Measurements from ENCODE around the gene ZFYVE27. TPM values are rescaled to one million over a fixed set of nuclear protein-coding genes. Genes with fewer than 3 reads are reported as not detected.

ZFYVE27 gene
- total RNA-seq, 1 experiment from 2014 or later = 41.6 TPM

DNA sequence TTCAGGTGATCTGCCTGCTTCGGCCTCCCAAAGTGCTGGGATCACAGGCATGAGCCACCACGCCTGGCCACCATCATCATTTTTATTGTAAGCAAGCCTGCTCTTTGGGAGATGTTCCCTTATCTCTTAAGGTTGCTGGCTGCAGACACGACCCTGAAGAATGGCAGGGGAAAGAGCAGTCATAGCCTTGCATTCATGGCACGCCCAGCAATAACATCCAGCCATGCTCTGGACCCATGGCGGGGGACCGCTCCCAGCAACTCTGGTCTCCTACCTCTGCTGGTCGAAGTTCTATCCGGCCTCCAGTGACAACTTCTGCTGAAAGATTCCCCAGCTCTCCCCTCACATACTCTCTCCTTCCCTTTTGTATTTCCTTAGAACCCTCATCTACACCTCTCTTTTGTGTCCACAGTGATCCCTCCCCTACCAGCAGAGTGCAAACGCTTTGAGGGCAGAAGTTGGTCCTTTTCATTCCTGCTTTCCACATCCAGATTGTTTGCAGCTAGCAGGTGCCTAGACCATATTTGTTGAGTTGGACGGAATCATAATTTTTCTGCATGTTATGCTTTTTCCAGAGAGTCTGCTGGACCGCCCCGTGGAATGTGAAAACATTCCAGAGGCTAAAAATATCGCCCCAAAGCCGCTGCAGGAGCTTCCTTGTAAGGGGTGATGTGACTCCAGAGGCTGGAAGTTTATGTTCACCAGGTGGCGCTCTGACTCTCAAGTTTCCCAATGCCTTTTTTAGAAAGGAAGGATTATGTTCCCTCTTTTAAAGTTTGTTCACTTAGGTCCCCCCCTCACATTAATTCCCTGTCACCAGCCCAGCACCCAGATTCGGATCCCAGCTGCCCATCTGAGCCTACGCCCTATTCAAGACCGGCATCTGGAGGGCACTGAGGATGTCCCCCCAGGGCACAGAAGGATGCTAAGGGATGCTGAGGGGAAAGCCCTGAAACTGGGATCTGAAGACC is 27.7 kb upstream of the ZFYVE27 start:
- peaks cover 18% of the 10 kb centered on the region for H3K4me1 Mint-ChIP-seq (ENCODE audit: low read depth, unreplicated experiment)
- H3K27me3 ChIP-seq (replicated peaks; ENCODE audit: control insufficient read depth, insufficient read depth, low read length) = no peaks in the 10 kb centered on the region
- no peaks in the 10 kb centered on the region for H3K9me3 ChIP-seq
- POLR2A ChIA-PET = interaction anchor here (1.6 kb wide), 1 partner anchor 22 kb away, joined by 13 read pairs; the partner anchor contains the start of gene AVPI1
- peak overlapping the region; percentile 21 for H3K4me3 Mint-ChIP-seq (ENCODE audit: unreplicated experiment)
- H3K27me3 Mint-ChIP-seq (ENCODE audit: insufficient read depth, unreplicated experiment) = no peaks in the 10 kb centered on the region
- no peaks in the 10 kb centered on the region for H3K36me3 ChIP-seq (ENCODE audit: control insufficient read depth, insufficient read depth, low read length)
- intact Hi-C loops (cut with micrococcal nuclease; ENCODE audit: unreplicated experiment) = loop anchor here (1.0 kb wide), 1 partner anchor 22 kb away; no protein-coding TSS in a partner anchor
- H3K27ac Mint-ChIP-seq (ENCODE audit: unreplicated experiment) = peak overlapping the region; percentile 44
- H3K4me3 ChIP-seq (ENCODE audit: low read depth, low read length) = no peak overlapping the region
- TF ChIP-seq, protein P1, sequence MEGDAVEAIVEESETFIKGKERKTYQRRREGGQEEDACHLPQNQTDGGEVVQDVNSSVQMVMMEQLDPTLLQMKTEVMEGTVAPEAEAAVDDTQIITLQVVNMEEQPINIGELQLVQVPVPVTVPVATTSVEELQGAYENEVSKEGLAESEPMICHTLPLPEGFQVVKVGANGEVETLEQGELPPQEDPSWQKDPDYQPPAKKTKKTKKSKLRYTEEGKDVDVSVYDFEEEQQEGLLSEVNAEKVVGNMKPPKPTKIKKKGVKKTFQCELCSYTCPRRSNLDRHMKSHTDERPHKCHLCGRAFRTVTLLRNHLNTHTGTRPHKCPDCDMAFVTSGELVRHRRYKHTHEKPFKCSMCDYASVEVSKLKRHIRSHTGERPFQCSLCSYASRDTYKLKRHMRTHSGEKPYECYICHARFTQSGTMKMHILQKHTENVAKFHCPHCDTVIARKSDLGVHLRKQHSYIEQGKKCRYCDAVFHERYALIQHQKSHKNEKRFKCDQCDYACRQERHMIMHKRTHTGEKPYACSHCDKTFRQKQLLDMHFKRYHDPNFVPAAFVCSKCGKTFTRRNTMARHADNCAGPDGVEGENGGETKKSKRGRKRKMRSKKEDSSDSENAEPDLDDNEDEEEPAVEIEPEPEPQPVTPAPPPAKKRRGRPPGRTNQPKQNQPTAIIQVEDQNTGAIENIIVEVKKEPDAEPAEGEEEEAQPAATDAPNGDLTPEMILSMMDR (IDR thresholded peaks at IDR 0.05; ENCODE audit: insufficient read depth in 1 of 2, low read depth in 1 of 2, low read length in 1 of 2, severe bottlenecking in 1 of 2, unreplicated experiment in 1 of 2) = peak; percentile 68 to 86
- peaks cover 10% of the 10 kb centered on the region for H3K36me3 Mint-ChIP-seq (ENCODE audit: insufficient read depth, unreplicated experiment)
- CTCF ChIA-PET = interaction anchor here (0.5 to 1.8 kb wide), 13 partner anchors 8 to 79 kb away, joined by 3 to 13 read pairs (median 5); partner anchors contain the start of genes AVPI1 and ZFYVE27
- no TSS peak for BruUV-seq (replicated peaks)
- no peaks in the 10 kb centered on the region for H3K9me3 Mint-ChIP-seq (ENCODE audit: unreplicated experiment)
- H3K4me1 ChIP-seq = peaks cover 17% of the 10 kb centered on the region; the same call in 1 of the 2 replicates
- peak; percentile 70 to 75 for DNase-seq

DNA sequence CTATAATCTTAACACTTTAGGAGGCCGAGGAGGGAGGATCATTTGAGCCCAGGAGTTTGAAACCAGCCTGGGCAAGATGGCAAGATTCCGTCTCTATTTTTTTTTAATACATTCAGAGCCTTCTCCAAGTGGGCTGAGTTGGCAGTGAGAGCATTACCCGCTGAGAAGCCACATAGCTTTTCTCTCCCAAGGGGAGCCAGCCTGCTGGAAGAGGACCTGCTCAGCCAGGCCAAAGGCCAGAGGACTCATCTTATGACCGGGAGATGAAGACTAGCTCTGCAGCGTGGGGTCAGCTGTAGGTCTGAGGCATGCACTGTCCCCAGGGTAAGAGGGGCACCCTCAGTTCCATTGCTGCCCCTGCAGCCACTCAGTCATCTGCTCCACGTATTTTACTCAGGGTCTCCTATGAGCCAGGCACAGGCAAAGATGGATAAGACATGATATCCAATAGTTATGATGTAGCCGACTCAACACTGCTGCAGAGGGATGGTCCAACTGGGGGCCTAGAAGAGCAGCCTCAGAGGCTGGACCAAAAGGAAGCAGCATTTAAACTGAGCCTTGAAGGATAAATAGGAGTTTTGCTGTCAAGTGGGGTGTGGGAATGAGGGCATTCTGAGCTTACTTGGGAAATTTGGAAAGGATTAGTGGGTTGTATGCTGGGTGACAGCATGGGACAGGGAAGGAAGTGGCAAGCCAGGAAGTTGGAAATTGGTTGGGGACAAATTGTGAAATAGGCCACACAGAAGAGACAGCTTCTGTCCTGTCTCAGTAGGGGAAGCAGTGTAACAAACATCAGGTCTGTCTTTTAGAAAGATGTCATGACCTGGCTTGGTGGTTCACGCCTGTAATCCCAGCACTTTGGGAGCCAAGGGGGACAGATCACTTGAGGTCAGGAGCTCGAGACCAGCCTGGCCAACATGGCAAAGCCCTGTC is 25.0 kb upstream of the ZFYVE27 start:
- Mint-ChIP-seq H3K27ac (ENCODE audit: unreplicated experiment) (no peak overlapping the region), H3K4me1 (ENCODE audit: low read depth, unreplicated experiment) (peaks cover 18% of the 10 kb centered on the region), H3K4me3 (ENCODE audit: unreplicated experiment) (peak overlapping the region; percentile 56), H3K9me3 (ENCODE audit: unreplicated experiment) (no peaks in the 10 kb centered on the region), H3K27me3 (ENCODE audit: insufficient read depth, unreplicated experiment) (no peaks in the 10 kb centered on the region), H3K36me3 (ENCODE audit: insufficient read depth, unreplicated experiment) (peaks cover 17% of the 10 kb centered on the region)
- TF ChIP-seq, protein P1 (IDR thresholded peaks at IDR 0.05; ENCODE audit: insufficient read depth in 1 of 2, low read depth in 1 of 2, low read length in 1 of 2, severe bottlenecking in 1 of 2, unreplicated experiment in 1 of 2) = no peak
- no peaks in the 10 kb centered on the region for H3K9me3 ChIP-seq
- H3K27me3 ChIP-seq (replicated peaks; ENCODE audit: control insufficient read depth, insufficient read depth, low read length) = no peaks in the 10 kb centered on the region
- POLR2A ChIA-PET = interaction anchor here (1.1 to 1.4 kb wide), 2 partner anchors 15 to 25 kb away, joined by 3 read pairs; partner anchors contain the start of gene AVPI1
- no peaks in the 10 kb centered on the region for H3K36me3 ChIP-seq (ENCODE audit: control insufficient read depth, insufficient read depth, low read length)
- DNase-seq = no peak
- BruUV-seq (replicated peaks) = no TSS peak
- intact Hi-C loops (cut with micrococcal nuclease; ENCODE audit: unreplicated experiment) = no loop called here
- no peak overlapping the region for H3K4me3 ChIP-seq (ENCODE audit: low read depth, low read length)
- CTCF ChIA-PET = interaction anchor here (1.5 kb wide), 1 partner anchor 25 kb away, joined by 3 read pairs; the partner anchor contains the start of gene AVPI1
- H3K4me1 ChIP-seq = peaks cover 24% of the 10 kb centered on the region
